ENCODE measurements around the gene FAAP24. TPM values are rescaled to one million over a fixed set of nuclear protein-coding genes. Genes with fewer than 3 reads are reported as not detected.

Gene FAAP24
- total and polyA plus RNA-seq, 2 of the 13 experiments (the other 11 are each of a cell fraction or from before 2014, with no cell fraction given): 2.3 to 6.0 TPM

- TF ChIP-seq GLMP (CRISPR knock-in tag; IDR thresholded peaks at IDR 0.05; ENCODE audit: borderline replicate concordance): no peak
- TF ChIP-seq ZNF615 (CRISPR knock-in tag; IDR thresholded peaks at IDR 0.05; ENCODE audit: borderline replicate concordance): no peak
- TF ChIP-seq ZFP62 (CRISPR knock-in tag; IDR thresholded peaks at IDR 0.05): no peak
Observed at GRCh38 chr19:32924200-32924599, 47.8 kb upstream of the FAAP24 start (continued).

GRCh38 chr19:32928806-32929205 is 43.2 kb upstream of the FAAP24 start:
- 54% methylated on average over 2 of the region's 2 CpGs for WGBS (ENCODE audit: low lambda C conversion rate)
- peaks cover 2 to 9% of the 10 kb centered on the region in 2 experiments; a peak in 3 of 5 replicates for H3K36me3 ChIP-seq (replicated peaks in 1 of 2; ENCODE audit: control insufficient read depth in 1 of 2, insufficient read depth in 2 of 2, low read length in 2 of 2)

More at GRCh38 chr19:32928806-32929205, 43.2 kb upstream of the FAAP24 start:
- POLR2A ChIA-PET: no interaction called here
- no peak overlapping the region for H2AFZ ChIP-seq (ENCODE audit: low read length)
- intact Hi-C loops (cut with micrococcal nuclease; ENCODE audit: unreplicated experiment) (no loop called here), in situ Hi-C loops (cut with HindIII; ENCODE audit: extremely low pct_ligation_motif_present, low pct_unique_long_range_greater_than_20kb) (no loop called here)
- no peaks in the 10 kb centered on the region for H3K27me3 ChIP-seq (ENCODE audit: control insufficient read depth in 1 of 2, insufficient read depth in 2 of 2, low read length in 2 of 2)
- no peak overlapping the region for H3K4me2 ChIP-seq (ENCODE audit: low read depth, low read length)
- ATAC-seq (peak; percentile 36; the same call in 1 of the 3 replicates), FAIRE-seq (no peak), DNase-seq (ENCODE audit: low spot score) (peak; percentile 35)
- H3K4me1 ChIP-seq (ENCODE audit: insufficient read depth, low read length): peaks cover 12% of the 10 kb centered on the region; the same call in 1 of the 2 replicates
- CTCF ChIA-PET (ENCODE audit: low intra/inter-chr PET ratio, low total read pairs): no interaction called here
- no TSS peak for BruUV-seq (replicated peaks)
- H3K9ac ChIP-seq (ENCODE audit: insufficient read depth, low read depth, low read length): no peak overlapping the region
- TF ChIP-seq FOXA3 (CRISPR knock-in tag; IDR thresholded peaks at IDR 0.05) (no peak), ZBTB26 (CRISPR knock-in tag; IDR thresholded peaks at IDR 0.05; ENCODE audit: borderline replicate concordance) (no peak)
- no peak overlapping the region for H3K4me3 ChIP-seq (replicated peaks in 1 of 3; ENCODE audit: insufficient read depth in 1 of 3, low read depth in 2 of 3, low read length in 3 of 3)
- H3K27ac ChIP-seq (ENCODE audit: extremely low read length, insufficient read depth, low read length): no peak overlapping the region
- H3K79me2 ChIP-seq (ENCODE audit: insufficient read depth, low read length): no peaks in the 10 kb centered on the region
- no peaks in the 10 kb centered on the region for H3K9me3 ChIP-seq (ENCODE audit: low read length)
- no peaks in the 10 kb centered on the region for H4K20me1 ChIP-seq (ENCODE audit: insufficient read depth, low read length)

Data from HepG2 (cell line).